ENCODE data around the gene XG. TPM values are rescaled to one million over a fixed set of nuclear protein-coding genes. Genes with fewer than 3 reads are reported as not detected.
A peak's percentile ranks its signal among the peaks of the same experiment; 100 is the strongest.

The XG gene
- total and polyA plus RNA-seq, 2 of the 8 experiments (the other 6 are each of a cell fraction or from before 2014, with no cell fraction given): 0.33 to 0.78 TPM

DNA sequence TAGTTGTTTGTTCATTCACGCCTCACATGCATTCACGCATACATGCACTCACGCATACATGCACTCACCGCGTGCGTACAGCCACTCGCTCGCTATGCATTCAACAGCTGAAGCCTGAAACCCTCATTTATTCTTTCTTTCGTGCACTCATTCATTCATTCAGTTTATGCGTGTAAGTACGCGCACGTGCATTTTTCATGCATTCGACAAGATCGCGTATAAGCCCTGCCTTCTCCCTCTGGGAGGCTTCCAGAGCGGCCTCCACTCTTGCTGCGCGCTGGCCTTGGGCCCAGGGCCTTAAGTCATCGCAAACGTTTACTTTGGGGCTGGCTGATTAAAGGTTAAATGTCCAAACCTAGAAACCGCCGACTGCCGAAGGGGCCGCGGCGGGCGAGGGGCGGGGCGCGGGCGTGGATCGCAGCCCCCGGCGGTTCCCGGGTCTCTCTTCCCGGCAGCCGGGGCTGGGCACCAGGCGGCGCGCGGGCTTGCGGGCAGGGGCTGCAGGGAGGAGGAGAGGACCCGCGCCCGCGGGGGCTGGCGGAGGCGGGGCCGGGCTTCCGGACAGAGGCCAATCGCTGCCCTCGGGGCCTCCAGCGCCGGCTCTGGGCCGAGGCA, 76.6 kb downstream of the XG start, which contains the start of gene GYG2:
TSS of gene GYG2 (plus strand) at position 587 of the 615 bp plus-strand sequence. CDS start 1,259 bp downstream, outside the sequence.
- Histone ChIP-seq H4K5ac (ENCODE audit: insufficient read length, low read depth, low read length) (peak within 1 kb of the TSS; percentile 15), H3K9me3 (ENCODE audit: insufficient read depth in 2 of 2, low read depth in 1 of 2, low read length in 1 of 2) (no peaks in the 10 kb centered on the region), H3K4ac (replicated peaks; ENCODE audit: insufficient read length, low read depth, low read length) (peak within 1 kb of the TSS; percentile 1), H2AK5ac (ENCODE audit: low read depth, low read length) (no peak within 1 kb of the TSS), H2BK15ac (ENCODE audit: low read length) (no peak within 1 kb of the TSS; the same call in 1 of the 2 replicates), H2BK5ac (ENCODE audit: low read depth, low read length) (no peak within 1 kb of the TSS), H3K27ac (ENCODE audit: low read depth, low read length) (no peak within 1 kb of the TSS), H4K20me1 (replicated peaks in 1 of 2; ENCODE audit: control insufficient read depth in 1 of 2, insufficient read depth in 2 of 2, low read length in 2 of 2) (no peaks in the 10 kb centered on the region), H3K23ac (ENCODE audit: insufficient read length) (no peak within 1 kb of the TSS), H4K8ac (ENCODE audit: extremely low read depth, insufficient read depth, low read length) (no peak within 1 kb of the TSS; the same call in 1 of the 2 replicates), H3K9ac (replicated peaks in 1 of 4; ENCODE audit: extremely low read depth in 1 of 4, low read depth in 3 of 4, low read length in 3 of 4) (peak within 1 kb of the TSS in 1 of 4 experiments; percentile 37; a peak in 1 of 7 replicates), H3K27me3 (replicated peaks in 1 of 4; ENCODE audit: control insufficient read depth in 3 of 4, extremely low read depth in 1 of 4, insufficient read depth in 3 of 4, low read length in 3 of 4) (peaks cover 0 to 4% (median 0%) of the 10 kb centered on the region in 4 experiments; a peak in 2 of 7 replicates), H3K4me2 (ENCODE audit: insufficient read depth in 1 of 2, low read depth in 2 of 2, low read length in 2 of 2) (peak within 1 kb of the TSS; percentile 62 to 65), H3K18ac (ENCODE audit: extremely low read depth, low read length) (peak within 1 kb of the TSS; percentile 60), H3K23me2 (ENCODE audit: low read depth, low read length) (peaks cover 9% of the 10 kb centered on the region; the same call in 1 of the 2 replicates), H4K91ac (replicated peaks; ENCODE audit: insufficient read length, low read length) (peak within 1 kb of the TSS; percentile 27), H3K4me3 (ENCODE audit: extremely low read depth in 1 of 4, insufficient read depth in 2 of 4, low read depth in 3 of 4, low read length in 4 of 4) (peak within 1 kb of the TSS; percentile 40 to 75 (median 55)), H2BK120ac (replicated peaks; ENCODE audit: low read depth, low read length) (no peak within 1 kb of the TSS), H3K14ac (ENCODE audit: insufficient read length) (no peak within 1 kb of the TSS), H2AFZ (ENCODE audit: low read length) (peak within 1 kb of the TSS; percentile 90), H2BK20ac (ENCODE audit: low read length) (no peak within 1 kb of the TSS), H2BK12ac (ENCODE audit: low read depth, low read length) (no peak within 1 kb of the TSS), H3K4me1 (replicated peaks in 1 of 4; ENCODE audit: control insufficient read depth in 3 of 4, insufficient read depth in 4 of 4, low read length in 3 of 4) (peaks cover 0 to 5% (median 1%) of the 10 kb centered on the region in 4 experiments; a peak in 4 of 7 replicates), H3K79me2 (ENCODE audit: control insufficient read depth in 1 of 2, insufficient read depth in 2 of 2, low read length in 2 of 2) (peaks cover 0 to 19% of the 10 kb centered on the region in 2 experiments; a peak in 2 of 4 replicates), H3K56ac (replicated peaks; ENCODE audit: insufficient read length, low read depth, low read length) (no peak within 1 kb of the TSS), H3K36me3 (ENCODE audit: control insufficient read depth in 2 of 4, insufficient read depth in 4 of 4, low read length in 3 of 4) (peaks cover 0 to 9% (median 1%) of the 10 kb centered on the region in 4 experiments; a peak in 3 of 8 replicates), H3K79me1 (ENCODE audit: low read depth, low read length) (no peaks in the 10 kb centered on the region)
- POLR2A ChIA-PET (ENCODE audit: partially characterized antibody): no interaction called here
- WGBS, 2 experiments (ENCODE audit: extremely low coverage in 1 of 2, insufficient coverage in 1 of 2, insufficient read length in 1 of 2, insufficient replicate concordance in 2 of 2, low coverage in 1 of 2, low lambda C conversion rate in 2 of 2, missing lambda C conversion rate in 1 of 2): 40% methylated on average over 15 of the region's 56 CpGs; no CpG with 5 or more reads in 1 of the 2 experiments
- CTCF ChIA-PET (ENCODE audit: partially characterized antibody): no interaction called here
- FAIRE-seq (no peak), DNase-seq (ENCODE audit: low read depth in 1 of 2, low spot score in 2 of 2) (peak in 1 of 2 experiments; percentile 76)
- TF ChIP-seq, protein P1, sequence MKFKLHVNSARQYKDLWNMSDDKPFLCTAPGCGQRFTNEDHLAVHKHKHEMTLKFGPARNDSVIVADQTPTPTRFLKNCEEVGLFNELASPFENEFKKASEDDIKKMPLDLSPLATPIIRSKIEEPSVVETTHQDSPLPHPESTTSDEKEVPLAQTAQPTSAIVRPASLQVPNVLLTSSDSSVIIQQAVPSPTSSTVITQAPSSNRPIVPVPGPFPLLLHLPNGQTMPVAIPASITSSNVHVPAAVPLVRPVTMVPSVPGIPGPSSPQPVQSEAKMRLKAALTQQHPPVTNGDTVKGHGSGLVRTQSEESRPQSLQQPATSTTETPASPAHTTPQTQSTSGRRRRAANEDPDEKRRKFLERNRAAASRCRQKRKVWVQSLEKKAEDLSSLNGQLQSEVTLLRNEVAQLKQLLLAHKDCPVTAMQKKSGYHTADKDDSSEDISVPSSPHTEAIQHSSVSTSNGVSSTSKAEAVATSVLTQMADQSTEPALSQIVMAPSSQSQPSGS (IDR thresholded peaks at IDR 0.05; ENCODE audit: low read length): no peak
- TF ChIP-seq POLR2AphosphoS5 (IDR thresholded peaks at IDR 0.05; ENCODE audit: low read depth, low read length) (no peak), CREB1 (IDR thresholded peaks at IDR 0.05) (no peak), SP1 (IDR thresholded peaks at IDR 0.05; ENCODE audit: low read depth, low read length) (no peak), SIN3A (conservative IDR thresholded peaks at IDR 0.05 in 1 of 2, IDR thresholded peaks at IDR 0.05 in 1 of 2; ENCODE audit: low read depth in 1 of 2, low read length in 2 of 2) (no peak), SIRT6 (IDR thresholded peaks at IDR 0.05; ENCODE audit: low read length) (no peak), SP4 (IDR thresholded peaks at IDR 0.05; ENCODE audit: low read length) (no peak), RFX5 (IDR thresholded peaks at IDR 0.05; ENCODE audit: borderline replicate concordance, low read depth, low read length) (no peak), CEBPB (IDR thresholded peaks at IDR 0.05; ENCODE audit: low read depth, low read length) (no peak), EP300 (IDR thresholded peaks at IDR 0.05; ENCODE audit: borderline replicate concordance in 1 of 2, low read depth in 2 of 2, low read length in 2 of 2) (no peak)
- TF ChIP-seq, protein P2, sequence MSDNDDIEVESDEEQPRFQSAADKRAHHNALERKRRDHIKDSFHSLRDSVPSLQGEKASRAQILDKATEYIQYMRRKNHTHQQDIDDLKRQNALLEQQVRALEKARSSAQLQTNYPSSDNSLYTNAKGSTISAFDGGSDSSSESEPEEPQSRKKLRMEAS (IDR thresholded peaks at IDR 0.05): peak; percentile 53
